AG04450 (cell line): Measurements from ENCODE around the gene TSPAN9. TPM values are rescaled to one million over a fixed set of nuclear protein-coding genes. Genes with fewer than 3 reads are reported as not detected.

Experiments
- CTCF ChIA-PET: fragments of 300-600, 350-600 bp; formaldehyde crosslinking; extraction: SDS; loops from one replicate; lab custom pipeline; 2022; ENCODE audit warnings: antibody characterized with exemption, inconsistent platforms; lab: Charles Lee
- POLR2A ChIA-PET: fragments of 350-600 bp; formaldehyde crosslinking; extraction: SDS; loops from one replicate; lab custom pipeline; 2021; ENCODE audit warnings: antibody characterized with exemption, inconsistent platforms; lab: Yijun Ruan, JAX
- DNase-seq: peaks from one replicate; pipeline ENCODE4 v3.0.0-alpha.2; 2011; ENCODE audit warnings: low read depth, low spot score
- H3K27ac ChIP-seq: one replicate; pipeline ENCODE4 v1.5.1; 2012; ENCODE audit warnings: low read depth, low read length, control low read depth
- H3K27me3 ChIP-seq: one replicate; pipeline ENCODE4 v1.6.0; 2012; ENCODE audit warnings: low read length; ENCODE audit not compliant: control insufficient read depth, insufficient read depth
- H3K4me3 ChIP-seq: 2 replicates; pipeline ENCODE4 v1.5.1; 2011; ENCODE audit warnings: mild to moderate bottlenecking, low read depth, low read length, control low read depth
- H3K9me3 ChIP-seq: 2 replicates; pipeline ENCODE4 v1.5.1; 2012; ENCODE audit warnings: low read length; ENCODE audit not compliant: control insufficient read depth, insufficient read depth
- CTCF ChIP-seq: IDR thresholded peaks from 2 replicates; pipeline ENCODE4 v1.5.1; 2011; ENCODE audit warnings: low read depth, low read length, control low read depth, inconsistent platforms
- polyA plus RNA-seq: library from polyadenylated mRNA; depleted of rRNA; stranded (reverse); fragments of >200 nt; gene quantifications from 2 replicates; pipeline ENCODE4 v1.2.3, GENCODE V29; 2011

TSPAN9 gene
- polyA plus RNA-seq, 1 experiment = 68.0 TPM

- ChIA-PET CTCF (interaction anchor here (2.0 kb wide), 1 partner anchor 26 kb away, joined by 9 read pairs; no protein-coding TSS in a partner anchor), POLR2A (no interaction called here)
Observed at GRCh38 chr12:3099146-3099545, 22.0 kb downstream of the TSPAN9 start.

GRCh38 chr12:3101309-3102024 is 24.3 kb downstream of the TSPAN9 start:
- DNase-seq = no peak

More at GRCh38 chr12:3099146-3099545, 22.0 kb downstream of the TSPAN9 start:
- Histone ChIP-seq H3K27ac (no peak overlapping the region), H3K4me3 (no peak overlapping the region), H3K27me3 (no peaks in the 10 kb centered on the region), H3K9me3 (peaks cover 6% of the 10 kb centered on the region)
- no peak for DNase-seq
- no peak for TF ChIP-seq CTCF

GRCh38 chr12:3102771-3103410 is 25.7 kb downstream of the TSPAN9 start:
- Histone ChIP-seq H3K9me3 (peaks cover 6% of the 10 kb centered on the region; the same call in 1 of the 2 replicates), H3K4me3 (no peak overlapping the region), H3K27me3 (no peaks in the 10 kb centered on the region), H3K27ac (no peak overlapping the region)
- ChIA-PET POLR2A (no interaction called here), CTCF (interaction anchor here (2.0 kb wide), 1 partner anchor 30 kb away, joined by 8 read pairs; no protein-coding TSS in a partner anchor)
- TF ChIP-seq CTCF = no peak
- DNase-seq = no peak

More at GRCh38 chr12:3101309-3102024, 24.3 kb downstream of the TSPAN9 start:
- Histone ChIP-seq H3K27ac (no peak overlapping the region), H3K9me3 (peaks cover 6% of the 10 kb centered on the region; the same call in 1 of the 2 replicates), H3K4me3 (no peak overlapping the region), H3K27me3 (no peaks in the 10 kb centered on the region)
- ChIA-PET CTCF (interaction anchor here (0.6 to 2.0 kb wide), 5 partner anchors 28 to 1257 kb away, joined by 3 to 8 read pairs (median 4); no protein-coding TSS in a partner anchor), POLR2A (interaction anchor here (0.6 to 0.7 kb wide), 3 partner anchors 22 to 126 kb away, joined by 3 to 4 read pairs (median 4); no protein-coding TSS in a partner anchor)
- TF ChIP-seq CTCF = no peak

GRCh38 chr12:3103806-3104205 is 26.6 kb downstream of the TSPAN9 start:
- DNase-seq = no peak
- H3K27me3 ChIP-seq = no peaks in the 10 kb centered on the region
- peaks cover 2% of the 10 kb centered on the region; the same call in 1 of the 2 replicates for H3K9me3 ChIP-seq
- H3K4me3 ChIP-seq = no peak overlapping the region
- no peak overlapping the region for H3K27ac ChIP-seq
- no peak for TF ChIP-seq CTCF
- CTCF ChIA-PET = interaction anchor here (1.2 to 2.0 kb wide), 2 partner anchors 30 to 62 kb away, joined by 3 to 11 read pairs; no protein-coding TSS in a partner anchor
- POLR2A ChIA-PET = interaction anchor here (0.6 kb wide), 1 partner anchor 14 kb away, joined by 3 read pairs; no protein-coding TSS in a partner anchor
